NT2/D1 (cell line): Measurements from ENCODE around the gene SUCLG2.

Experiments used
- SUZ12 ChIP-seq: IDR thresholded peaks from 2 replicates; pipeline ENCODE4 v1.6.1; 2011; ENCODE audit not compliant: insufficient read length, insufficient read depth; ENCODE audit errors: extremely low read depth
- YY1 ChIP-seq: IDR thresholded peaks from 2 replicates; pipeline ENCODE4 v1.6.1; 2011; ENCODE audit not compliant: insufficient read length, insufficient read depth
- ZNF274 ChIP-seq: IDR thresholded peaks from 2 replicates; pipeline ENCODE4 v1.6.1; 2011; ENCODE audit warnings: mild to moderate bottlenecking, low read depth, low read length

GRCh38 chr3:67381667-67382272, 272.6 kb downstream of the SUCLG2 start:
- TF ChIP-seq YY1 (no peak), ZNF274 (no peak), SUZ12 (no peak)
